Fibroblast of lung (primary cell): ENCODE measurements around the gene NEUROD2. TPM values are rescaled to one million over a fixed set of nuclear protein-coding genes. Genes with fewer than 3 reads are reported as not detected.

Experiments
- DNase-seq, 2 donors: peaks; one replicate each; pipeline versions ENCODE4 v3.0.0 to v3.0.0-alpha.2; 2010; ENCODE audit warnings: low read depth in 2 of 2
- H2AFZ ChIP-seq: 2 replicates; pipeline ENCODE4 v1.5.1; 2012; ENCODE audit warnings: low read length, control low read depth, inconsistent platforms
- H3K27ac ChIP-seq: 2 replicates; pipeline ENCODE4 v1.5.1; 2011; ENCODE audit warnings: low read length, control low read depth; ENCODE audit not compliant: insufficient read depth
- H3K27me3 ChIP-seq: 2 replicates; pipeline ENCODE4 v1.5.1; 2011; ENCODE audit warnings: mild to moderate bottlenecking, low read length; ENCODE audit not compliant: control insufficient read depth, insufficient read depth
- H3K36me3 ChIP-seq: 2 replicates; pipeline ENCODE4 v1.5.1; 2011; ENCODE audit warnings: low read length; ENCODE audit not compliant: control insufficient read depth, insufficient read depth
- H3K4me1 ChIP-seq: 2 replicates; pipeline ENCODE4 v1.5.1; 2011; ENCODE audit warnings: low read length; ENCODE audit not compliant: control insufficient read depth, insufficient read depth; ENCODE audit errors: extremely low read depth
- H3K4me2 ChIP-seq: 2 replicates; pipeline ENCODE4 v1.5.1; 2011; ENCODE audit warnings: low read length, control low read depth; ENCODE audit not compliant: insufficient read depth; ENCODE audit errors: extremely low read depth
- H3K4me3 ChIP-seq, 4 experiments: fragments of 200-600 bp in 1 of 4; sonication (generic) in 1 of 4; replicated peaks in 1 of 4; 2 replicates each; pipeline ENCODE4 v1.5.1; 2011 to 2016; ENCODE audit warnings: low read length in 4 of 4, low read depth in 3 of 4, mild to moderate bottlenecking in 3 of 4, control low read depth in 2 of 4, inconsistent platforms in 1 of 4, mixed read lengths in 1 of 4; ENCODE audit not compliant: insufficient read depth in 1 of 4; ENCODE audit errors: control extremely low read depth in 1 of 4
- H3K79me2 ChIP-seq: 2 replicates; pipeline ENCODE4 v1.5.1; 2012; ENCODE audit warnings: mild to moderate bottlenecking, low read length, inconsistent platforms; ENCODE audit not compliant: control insufficient read depth, insufficient read depth
- H3K9ac ChIP-seq: 2 replicates; pipeline ENCODE4 v1.5.1; 2011; ENCODE audit warnings: mild to moderate bottlenecking, low read length, control low read depth; ENCODE audit not compliant: insufficient read depth
- H3K9me3 ChIP-seq: 2 replicates; pipeline ENCODE4 v1.5.1; 2012; ENCODE audit warnings: low read depth, low read length; ENCODE audit not compliant: control insufficient read depth, insufficient read depth
- H4K20me1 ChIP-seq: 2 replicates; pipeline ENCODE4 v1.5.1; 2011; ENCODE audit warnings: low read length; ENCODE audit not compliant: control insufficient read depth, insufficient read depth; ENCODE audit errors: extremely low read depth
- CTCF ChIP-seq, 2 donors: IDR thresholded peaks in 1 of 2; conservative IDR thresholded peaks in 1 of 2; 1 replicate in 1 of 2; 2 replicates in 1 of 2; pipeline ENCODE4 v1.5.1; 2011 to 2012; ENCODE audit warnings: low read length in 2 of 2, control low read depth in 1 of 2, inconsistent platforms in 1 of 2, low read depth in 1 of 2, mild to moderate bottlenecking in 1 of 2
- EZH2 ChIP-seq: IDR thresholded peaks from 2 replicates; pipeline ENCODE4 v1.5.1; 2012; ENCODE audit warnings: low read length, control low read depth, mild to moderate bottlenecking; ENCODE audit errors: missing control alignments
- polyA plus RNA-seq, 2 donors: library from polyadenylated mRNA; depleted of rRNA in 1 of 2; stranded (reverse) in 1 of 2; unstranded in 1 of 2; fragments of >200 nt; gene quantifications; 2 replicates each; pipeline ENCODE4 v1.2.1, GENCODE V29; 2011 to 2012; ENCODE audit warnings: missing spikeins in 1 of 2
- total RNA-seq: library from RNA; depleted of rRNA; stranded (reverse); fragments of >200 nt; gene quantifications from 2 replicates; pipeline ENCODE4 v1.2.1, GENCODE V29; 2014

The NEUROD2 gene
- total and polyA plus RNA-seq, 2 donors (not counting 1 experiment from before 2014, with no cell fraction given), result not detected

DNA sequence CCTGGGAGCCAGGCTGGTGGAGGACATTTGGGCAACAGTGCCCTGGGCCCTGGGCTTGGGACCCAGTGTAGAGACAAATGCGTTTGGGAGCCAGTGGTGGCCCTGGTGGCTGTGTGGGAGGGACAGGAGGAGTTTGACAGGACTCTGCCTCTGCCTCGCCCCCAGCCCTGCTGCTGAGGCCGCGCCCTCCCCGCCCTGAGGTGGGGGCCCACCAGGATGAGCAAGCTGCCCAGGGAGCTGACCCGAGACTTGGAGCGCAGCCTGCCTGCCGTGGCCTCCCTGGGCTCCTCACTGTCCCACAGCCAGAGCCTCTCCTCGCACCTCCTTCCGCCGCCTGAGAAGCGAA lies 45.6 kb upstream of the NEUROD2 start:
- H3K27ac ChIP-seq, result no peak overlapping the region
- TF ChIP-seq EZH2 (no peak), CTCF (conservative IDR thresholded peaks at IDR 0.05 in 1 of 2, IDR thresholded peaks at IDR 0.05 in 1 of 2; ENCODE audit: low read depth in 1 of 2, low read length in 2 of 2) (no peak)

DNA sequence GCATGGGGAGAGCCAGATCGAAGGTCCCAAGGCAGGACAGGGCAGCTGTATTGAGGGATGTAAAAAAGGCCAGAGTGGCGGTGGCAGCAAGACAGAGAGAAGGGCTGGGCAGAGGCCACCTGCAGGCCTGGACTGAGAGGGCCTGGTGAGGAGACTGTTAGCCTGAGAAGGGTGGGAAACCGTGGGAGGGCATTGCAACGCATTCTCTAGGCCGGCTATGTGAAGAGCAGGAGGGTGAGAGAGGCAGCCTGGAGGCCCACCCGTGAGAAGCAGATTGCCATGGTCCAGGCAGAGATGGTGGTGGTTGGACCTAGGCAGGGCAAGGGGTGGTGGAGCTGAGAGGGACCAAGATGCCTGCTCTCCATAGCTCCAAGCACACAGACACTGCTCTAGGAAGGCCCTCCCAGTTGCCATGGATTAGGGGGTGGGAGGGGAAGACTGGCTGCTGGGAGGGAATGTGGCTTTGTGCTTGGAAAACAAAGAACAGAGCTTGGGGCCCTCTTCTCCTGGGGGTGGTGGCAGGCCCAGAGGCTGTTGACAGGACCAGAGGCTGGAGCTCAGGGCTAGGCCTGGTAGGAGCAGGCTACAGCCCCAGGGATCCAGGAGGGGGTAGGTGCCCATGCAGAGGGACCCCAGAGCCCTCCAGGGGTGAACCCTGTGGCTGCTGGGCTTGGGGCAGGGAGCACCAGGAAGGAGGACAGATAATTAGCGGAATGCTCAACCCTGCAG lies 45.0 kb upstream of the NEUROD2 start:
- H2AFZ ChIP-seq, result no peak overlapping the region
- H4K20me1 ChIP-seq, result no peaks in the 10 kb centered on the region
- H3K4me2 ChIP-seq, result no peak overlapping the region
- H3K27ac ChIP-seq, result no peak overlapping the region
- no peaks in the 10 kb centered on the region for H3K9me3 ChIP-seq
- no peak for DNase-seq
- no peaks in the 10 kb centered on the region for H3K36me3 ChIP-seq
- no peaks in the 10 kb centered on the region for H3K79me2 ChIP-seq
- no peak for TF ChIP-seq CTCF (conservative IDR thresholded peaks at IDR 0.05 in 1 of 2, IDR thresholded peaks at IDR 0.05 in 1 of 2; ENCODE audit: low read depth in 1 of 2, low read length in 2 of 2)
- TF ChIP-seq EZH2, result no peak
- no peaks in the 10 kb centered on the region for H3K4me1 ChIP-seq
- no peak overlapping the region for H3K4me3 ChIP-seq
- H3K27me3 ChIP-seq, result no peaks in the 10 kb centered on the region
- H3K9ac ChIP-seq, result no peak overlapping the region

More for the DNA sequence above, 45.6 kb upstream of the NEUROD2 start:
- Histone ChIP-seq H3K9ac (no peak overlapping the region), H2AFZ (no peak overlapping the region), H3K27me3 (no peaks in the 10 kb centered on the region), H3K9me3 (no peaks in the 10 kb centered on the region), H4K20me1 (no peaks in the 10 kb centered on the region), H3K4me1 (no peaks in the 10 kb centered on the region), H3K79me2 (no peaks in the 10 kb centered on the region), H3K36me3 (no peaks in the 10 kb centered on the region), H3K4me2 (no peak overlapping the region), H3K4me3 (no peak overlapping the region)
- DNase-seq, result no peak

GRCh38 chr17:39651923-39652586 lies 44.3 kb upstream of the NEUROD2 start:
- Histone ChIP-seq H3K4me3 (no peak overlapping the region), H2AFZ (no peak overlapping the region), H3K9me3 (no peaks in the 10 kb centered on the region), H3K27me3 (no peaks in the 10 kb centered on the region), H3K4me1 (no peaks in the 10 kb centered on the region), H4K20me1 (no peaks in the 10 kb centered on the region), H3K79me2 (no peaks in the 10 kb centered on the region), H3K9ac (no peak overlapping the region), H3K36me3 (no peaks in the 10 kb centered on the region), H3K27ac (no peak overlapping the region), H3K4me2 (no peak overlapping the region)
- TF ChIP-seq EZH2 (no peak), CTCF (conservative IDR thresholded peaks at IDR 0.05 in 1 of 2, IDR thresholded peaks at IDR 0.05 in 1 of 2; ENCODE audit: low read depth in 1 of 2, low read length in 2 of 2) (no peak)
- no peak for DNase-seq
